Heart left ventricle (tissue), 16 donors: ENCODE data around the gene FN3K. TPM values are rescaled to one million over a fixed set of nuclear protein-coding genes. Genes with fewer than 3 reads are reported as not detected.

Experiments used
- ATAC-seq, 4 donors: fragments of 200-7000 bp; cut with Tn5 transposase; one replicate each; pipeline ENCODE4 v1.9.1; 2020 to 2022; ENCODE audit warnings: moderate library complexity in 4 of 4, mild to moderate bottlenecking in 3 of 4, moderate number of reproducible peaks in 1 of 4
- DNase-seq, 5 donors: peaks; one replicate each; pipeline ENCODE4 v3.0.0-alpha.2; 2020
- H3K27ac ChIP-seq, 12 donors: fragments of 200-600 bp; sonication (generic) in 4 of 12; one replicate each; pipeline versions ENCODE4 v1.5.0 to v1.8.0; 2016 to 2022; ENCODE audit warnings: mild to moderate bottlenecking in 2 of 12
- H3K27me3 ChIP-seq, 9 donors: fragments of 200-600 bp; sonication (generic) in 2 of 9; one replicate each; pipeline versions ENCODE4 v1.5.1 to v1.8.0; 2016 to 2022; ENCODE audit warnings: mild to moderate bottlenecking in 3 of 9
- H3K36me3 ChIP-seq, 9 donors: fragments of 200-600 bp; sonication (generic) in 2 of 9; one replicate each; pipeline versions ENCODE4 v1.5.0 to v1.8.0; 2018 to 2022; ENCODE audit warnings: mild to moderate bottlenecking in 2 of 9
- H3K4me1 ChIP-seq, 12 donors: fragments of 200-600 bp; sonication (generic) in 4 of 12; one replicate each; pipeline versions ENCODE4 v1.5.0 to v1.8.0; 2016 to 2022; ENCODE audit warnings: mild to moderate bottlenecking in 3 of 12
- H3K4me3 ChIP-seq, 12 donors: fragments of 200-600 bp; sonication (generic) in 4 of 12; one replicate each; pipeline versions ENCODE4 v1.5.0 to v1.8.0; 2017 to 2022; ENCODE audit warnings: mild to moderate bottlenecking in 9 of 12, moderate library complexity in 4 of 12
- H3K9me3 ChIP-seq, 12 donors: fragments of 200-600 bp; sonication (generic) in 4 of 12; one replicate each; pipeline versions ENCODE4 v1.5.0 to v1.8.0; 2016 to 2022; ENCODE audit warnings: mild to moderate bottlenecking in 1 of 12
- POLR2A ChIP-seq, 2 donors: fragments of 450-650 bp; IDR thresholded peaks; one replicate each; pipeline ENCODE4 v1.6.1; 2017; ENCODE audit warnings: antibody characterized with exemption in 2 of 2, mild to moderate bottlenecking in 2 of 2, moderate library complexity in 2 of 2
- WGBS, 4 donors: extraction: QIAGEN DNeasy Blood & Tissue Kit in 2 of 4; methylation state at CpG; one replicate each; pipeline versions ENCODE4 v1.1.5 to v1.1.7; 2013 to 2018; 5-methylcytosine and 5-hydroxymethylcytosine counted together
- intact Hi-C, 10 donors: fragments of 100-400 bp; cut with DNase I; formaldehyde crosslinking; loops; one replicate each; pipeline versions ENCODE4 v1.11.1 to v1.14.2; 2022
- polyA plus RNA-seq, 2 donors: library from polyadenylated mRNA; stranded (reverse); fragments of 200-250 nt; gene quantifications; one replicate each; pipeline ENCODE4 v1.2.3, GENCODE V29; 2013
- total RNA-seq, 9 donors: library from RNA; depleted of rRNA in 2 of 9; stranded (reverse); fragments of >200 nt in 2 of 9; fragmentation: NEBNext Ultra II Directional in 3 of 9; extraction: Animal tissue kit (Norgen Biotek cat#: 25700) in 3 of 9; gene quantifications; one replicate each; pipeline versions ENCODE4 v1.1.0 to v1.2.4, GENCODE V29; 2016 to 2023
- TF ChIP-seq, protein P1 (sequence below), 12 donors: fragments of 200-600 bp; sonication (generic) in 4 of 12; IDR thresholded peaks; one replicate each; pipeline versions ENCODE4 v1.5.0 to v1.8.0; 2018 to 2022; ENCODE audit warnings: antibody characterized with exemption in 12 of 12, mild to moderate bottlenecking in 5 of 12
- donor health status: ischemic (EF 13 %, LVEDD 7.1; RV severe dilation, severe dysfunction).
- donor health status: healthy with polysubstance abuse.
- donor health status: DM: no; HTN: yes; CAD: no.
- donor health status: DM: no; HTN: no; CAD: no.
- donor health status: ischemic (EF 25% LVEDD 6.9; RV normal size, moderate dysfunction).
- donor health status: ischemic (EF 25% LVEDD 5.7; RV mildly dilated, moderate dysfunction).
- donor health status: healthy.
- donor health status: DM: yes; HTN: yes; CAD: no.
- donor health status: ischemic (EF 35%, LVEDD 5.7; RV mildly dilated, moderate dysfunction).
- donor health status: nonischemic (EF 11% LVEDD 7.7; RV severe dilation, severe dysfunction).
- donor health status: DM: yes; HTN: yes; CAD: no.
- donor health status: PGD.
- donor health status: ischemic (EF 29% LVEDD 5.4; RV normal size, mild dysfunction).
- donor health status: nonischemic (EF 23%, LVEDD 6.1; RV moderate dilation, normal function).

The FN3K gene
- total and polyA plus RNA-seq, 11 donors, result 15.5 to 121 (median 69.4) TPM

DNA sequence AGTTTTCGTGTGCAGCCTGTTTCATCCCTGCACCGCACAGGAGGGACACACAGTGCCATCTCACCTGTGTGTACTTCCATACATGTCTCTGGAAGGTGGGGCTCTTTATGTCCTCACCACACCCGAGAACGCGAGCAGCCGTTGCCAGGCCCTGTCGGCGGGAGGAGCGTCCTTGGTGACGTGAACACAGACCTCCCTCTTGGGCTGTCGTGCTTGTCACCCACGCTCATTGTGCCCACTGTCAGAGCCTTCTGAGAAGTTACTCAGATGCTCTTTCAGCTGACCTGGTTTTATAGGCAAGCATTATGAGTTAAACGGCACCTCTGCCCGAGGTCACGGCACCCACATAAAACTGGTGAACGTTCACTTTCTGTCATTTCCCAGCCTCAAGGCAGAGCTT, 64.2 kb downstream of the FN3K start:
- H3K36me3 ChIP-seq, result peaks cover 0 to 32% (median 11%) of the 10 kb centered on the region in 9 donors
- peaks cover 0 to 25% (median 13%) of the 10 kb centered on the region in 12 donors for H3K4me1 ChIP-seq
- H3K9me3 ChIP-seq, result no peaks in the 10 kb centered on the region
- TF ChIP-seq, protein P1, sequence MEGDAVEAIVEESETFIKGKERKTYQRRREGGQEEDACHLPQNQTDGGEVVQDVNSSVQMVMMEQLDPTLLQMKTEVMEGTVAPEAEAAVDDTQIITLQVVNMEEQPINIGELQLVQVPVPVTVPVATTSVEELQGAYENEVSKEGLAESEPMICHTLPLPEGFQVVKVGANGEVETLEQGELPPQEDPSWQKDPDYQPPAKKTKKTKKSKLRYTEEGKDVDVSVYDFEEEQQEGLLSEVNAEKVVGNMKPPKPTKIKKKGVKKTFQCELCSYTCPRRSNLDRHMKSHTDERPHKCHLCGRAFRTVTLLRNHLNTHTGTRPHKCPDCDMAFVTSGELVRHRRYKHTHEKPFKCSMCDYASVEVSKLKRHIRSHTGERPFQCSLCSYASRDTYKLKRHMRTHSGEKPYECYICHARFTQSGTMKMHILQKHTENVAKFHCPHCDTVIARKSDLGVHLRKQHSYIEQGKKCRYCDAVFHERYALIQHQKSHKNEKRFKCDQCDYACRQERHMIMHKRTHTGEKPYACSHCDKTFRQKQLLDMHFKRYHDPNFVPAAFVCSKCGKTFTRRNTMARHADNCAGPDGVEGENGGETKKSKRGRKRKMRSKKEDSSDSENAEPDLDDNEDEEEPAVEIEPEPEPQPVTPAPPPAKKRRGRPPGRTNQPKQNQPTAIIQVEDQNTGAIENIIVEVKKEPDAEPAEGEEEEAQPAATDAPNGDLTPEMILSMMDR (IDR thresholded peaks at IDR 0.05), result no peak
- no peak for TF ChIP-seq POLR2A (IDR thresholded peaks at IDR 0.05)
- WGBS, 4 donors, result 91 to 95% (median 93%) methylated on average over 15 to 16 of the region's 16 CpGs
- DNase-seq, result peak in 1 of 5 donors; percentile 14
- H3K27ac ChIP-seq, result no peak overlapping the region
- H3K4me3 ChIP-seq, result no peak overlapping the region
- ATAC-seq, result no peak
- intact Hi-C loops, result no loop called here
- H3K27me3 ChIP-seq, result no peaks in the 10 kb centered on the region

Other genes starting within 250 kb of the FN3K start
- gene FOXK2, start 215.9 kb upstream of the FN3K start, total RNA-seq, result 10 to 100 TPM; 26.9 to 77.0 (median 33.9) TPM
- 10 to 100 TPM; 15.6 to 43.2 TPM for gene FOXK2, start 215.9 kb upstream of the FN3K start, polyA plus RNA-seq
- gene WDR45B, start 87.2 kb upstream of the FN3K start, total RNA-seq, result 10 to 100 TPM; 33.9 to 48.2 (median 40.1) TPM
- 10 to 100 TPM; 23.5 to 60.7 TPM for gene WDR45B, start 87.2 kb upstream of the FN3K start, polyA plus RNA-seq
- gene RAB40B, start 36.9 kb upstream of the FN3K start, total RNA-seq, result 10 to 100 TPM; 15.2 to 37.7 (median 23.7) TPM
- gene RAB40B, start 36.9 kb upstream of the FN3K start, polyA plus RNA-seq, result 10 to 100 TPM; 10.9 to 13.3 TPM
- 10 to 100 TPM in 7 of 9 donors, 1 to 10 TPM in 2; 6.8 to 20.3 (median 15.8) TPM for gene FN3KRP, start 18.9 kb upstream of the FN3K start, total RNA-seq
- gene FN3KRP, start 18.9 kb upstream of the FN3K start, polyA plus RNA-seq, result 10 to 100 TPM; 11.5 to 23.1 TPM
- 10 to 100 TPM; 36.9 to 98.4 (median 54.9) TPM for gene TBCD, start 16.4 kb downstream of the FN3K start, total RNA-seq
- 10 to 100 TPM; 60.9 to 81.6 TPM for gene TBCD, start 16.4 kb downstream of the FN3K start, polyA plus RNA-seq
- gene ZNF750, start 104.4 kb downstream of the FN3K start, total RNA-seq, result under 1 TPM in 2 of 9 donors, not detected in 7; 0.31 to 0.38 TPM
- gene ZNF750, start 104.4 kb downstream of the FN3K start, polyA plus RNA-seq, result under 1 TPM; 0.08 to 0.17 TPM